Fibroblast of the aortic adventitia (primary cell): ENCODE data around the gene ANKIB1. TPM values are rescaled to one million over a fixed set of nuclear protein-coding genes. Genes with fewer than 3 reads are reported as not detected.

Experiments
- DNase-seq: peaks from one replicate; pipeline ENCODE4 v3.0.0-alpha.2; 2010; ENCODE audit warnings: low read depth
- H3K4me3 ChIP-seq: 2 replicates; pipeline ENCODE4 v1.5.1; 2011; ENCODE audit warnings: low read depth, mild to moderate bottlenecking, control low read depth, low read length, moderate library complexity
- total RNA-seq: library from RNA; depleted of rRNA; stranded (reverse); fragments of >200 nt; gene quantifications from 2 replicates; pipeline ENCODE4 v1.2.3, GENCODE V29; 2012; ENCODE audit warnings: low replicate concordance
- TF ChIP-seq, protein P1 (sequence below): IDR thresholded peaks from 2 replicates; pipeline ENCODE4 v1.5.1; 2011; ENCODE audit warnings: mild to moderate bottlenecking, low read length, control low read depth, inconsistent platforms; ENCODE audit not compliant: insufficient read depth

The ANKIB1 gene
- total RNA-seq, 1 donor: 75.8 TPM

DNA sequence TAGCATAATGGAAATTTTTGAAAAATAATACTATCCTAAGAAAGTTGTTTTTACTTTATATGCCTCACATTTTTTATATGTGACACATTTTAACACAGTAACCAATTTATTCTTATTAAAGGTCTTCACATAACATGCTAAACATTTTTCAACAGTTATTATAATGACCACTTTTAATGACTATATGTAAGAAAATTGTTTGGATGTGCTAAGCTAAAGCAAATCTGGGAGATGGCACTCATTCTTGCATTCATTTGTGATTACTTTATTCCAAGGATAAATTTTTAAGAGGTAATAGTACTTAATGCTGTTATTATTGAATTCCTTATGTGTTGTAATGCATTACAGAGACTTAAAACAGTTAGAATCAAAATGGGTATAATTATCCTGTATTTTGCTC lies 88.1 kb downstream of the ANKIB1 start:
- TF ChIP-seq, protein P1, sequence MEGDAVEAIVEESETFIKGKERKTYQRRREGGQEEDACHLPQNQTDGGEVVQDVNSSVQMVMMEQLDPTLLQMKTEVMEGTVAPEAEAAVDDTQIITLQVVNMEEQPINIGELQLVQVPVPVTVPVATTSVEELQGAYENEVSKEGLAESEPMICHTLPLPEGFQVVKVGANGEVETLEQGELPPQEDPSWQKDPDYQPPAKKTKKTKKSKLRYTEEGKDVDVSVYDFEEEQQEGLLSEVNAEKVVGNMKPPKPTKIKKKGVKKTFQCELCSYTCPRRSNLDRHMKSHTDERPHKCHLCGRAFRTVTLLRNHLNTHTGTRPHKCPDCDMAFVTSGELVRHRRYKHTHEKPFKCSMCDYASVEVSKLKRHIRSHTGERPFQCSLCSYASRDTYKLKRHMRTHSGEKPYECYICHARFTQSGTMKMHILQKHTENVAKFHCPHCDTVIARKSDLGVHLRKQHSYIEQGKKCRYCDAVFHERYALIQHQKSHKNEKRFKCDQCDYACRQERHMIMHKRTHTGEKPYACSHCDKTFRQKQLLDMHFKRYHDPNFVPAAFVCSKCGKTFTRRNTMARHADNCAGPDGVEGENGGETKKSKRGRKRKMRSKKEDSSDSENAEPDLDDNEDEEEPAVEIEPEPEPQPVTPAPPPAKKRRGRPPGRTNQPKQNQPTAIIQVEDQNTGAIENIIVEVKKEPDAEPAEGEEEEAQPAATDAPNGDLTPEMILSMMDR: no peak
- DNase-seq: no peak

GRCh38 chr7:92335574-92335973 lies 89.8 kb downstream of the ANKIB1 start:
- no peak overlapping the region for H3K4me3 ChIP-seq
- TF ChIP-seq, protein P1: no peak
- no peak for DNase-seq

More for the DNA sequence above, 88.1 kb downstream of the ANKIB1 start:
- no peak overlapping the region for H3K4me3 ChIP-seq

DNA sequence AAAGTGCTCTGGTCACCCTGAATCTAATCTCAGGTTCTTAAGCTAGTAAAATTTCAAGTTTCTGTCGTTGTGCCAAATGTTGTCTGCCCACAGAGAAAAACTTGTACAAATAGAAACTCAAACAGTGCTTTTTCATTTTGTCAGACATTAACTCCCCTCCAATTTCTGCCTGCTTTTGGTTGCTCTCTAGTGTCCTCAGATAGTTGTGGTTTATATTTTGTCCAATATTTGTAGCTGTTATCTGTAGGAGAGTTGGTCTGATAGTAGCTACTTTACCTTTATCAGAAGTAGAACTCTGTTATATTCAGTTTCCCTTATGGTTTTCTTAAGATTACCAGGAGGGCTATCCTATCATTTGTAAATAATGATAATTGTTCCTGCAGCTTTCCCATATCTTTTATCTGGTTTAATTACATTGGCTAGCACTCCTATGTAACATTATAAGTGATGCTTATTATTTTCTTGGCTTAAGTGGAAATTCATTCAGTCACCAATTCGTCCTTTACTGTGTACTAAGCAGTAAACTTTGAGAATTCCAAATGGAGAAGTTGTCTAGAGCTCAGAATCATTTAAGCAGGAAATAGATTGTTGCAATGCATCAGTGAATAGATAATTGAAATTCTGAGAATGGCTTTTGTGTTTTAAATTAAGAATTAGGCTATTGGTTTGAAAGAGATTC lies 91.0 kb downstream of the ANKIB1 start:
- DNase-seq: peak; percentile 6

GRCh38 chr7:92340016-92340415 lies 94.2 kb downstream of the ANKIB1 start:
- no peak for DNase-seq
- TF ChIP-seq, protein P1: no peak
- H3K4me3 ChIP-seq: no peak overlapping the region

More for the DNA sequence above, 91.0 kb downstream of the ANKIB1 start:
- no peak overlapping the region for H3K4me3 ChIP-seq
- TF ChIP-seq, protein P1: no peak

DNA sequence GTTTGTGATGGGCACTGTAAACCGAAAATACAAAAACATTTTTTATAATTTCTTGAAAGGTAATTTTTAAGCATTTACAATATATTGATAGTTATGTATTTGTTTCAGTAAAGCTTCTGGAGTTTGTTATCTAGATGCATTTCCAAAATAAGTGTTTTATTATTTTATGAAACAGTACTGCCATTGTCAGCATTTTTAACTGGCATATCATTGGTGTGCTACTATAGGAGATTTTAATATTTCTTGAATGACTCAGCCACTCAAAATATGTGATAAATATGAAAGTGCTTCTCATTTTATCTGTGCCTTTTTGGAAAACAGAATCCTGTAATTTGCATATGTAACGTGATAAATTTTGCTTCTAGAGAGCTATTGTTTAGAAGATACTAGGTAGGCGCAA lies 97.9 kb downstream of the ANKIB1 start:
- H3K4me3 ChIP-seq: no peak overlapping the region
- no peak for DNase-seq
- TF ChIP-seq, protein P1: no peak

GRCh38 chr7:92352009-92352408 lies 106.2 kb downstream of the ANKIB1 start:
- DNase-seq: no peak
- H3K4me3 ChIP-seq: no peak overlapping the region
- TF ChIP-seq, protein P1: no peak

DNA sequence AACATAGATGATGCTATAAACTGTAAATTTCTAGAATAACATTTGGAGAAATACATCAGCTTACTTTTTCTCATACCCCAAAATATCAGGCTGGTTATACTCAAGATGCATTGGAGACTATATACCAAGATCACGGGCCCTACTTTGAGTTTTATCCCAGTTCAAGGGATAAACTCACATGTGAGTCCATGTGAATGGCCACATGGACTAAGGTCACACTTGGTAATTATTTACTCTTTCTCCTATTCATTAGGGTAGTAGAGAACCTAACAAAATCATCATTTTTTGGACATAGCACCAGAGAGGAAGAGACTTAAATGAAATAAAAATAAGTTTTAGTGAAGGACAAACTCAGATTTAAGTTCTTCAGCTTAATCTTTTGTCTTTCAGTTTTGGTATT lies 108.4 kb downstream of the ANKIB1 start:
- DNase-seq: no peak
- TF ChIP-seq, protein P1: no peak
- H3K4me3 ChIP-seq: no peak overlapping the region
